Epithelial cell of esophagus (primary cell): ENCODE data around the gene MSANTD1.
"Not testable (repeated sequence)": the region's sequence is repeated elsewhere in the genome, so short reads cannot be mapped to it uniquely, and the experiment has no call there.

Experiments
- DNase-seq: peaks from one replicate; pipeline ENCODE4 v3.0.0; 2010; ENCODE audit warnings: low read depth
- H3K4me3 ChIP-seq: 2 replicates; pipeline ENCODE4 v1.5.1; 2011; ENCODE audit warnings: mild to moderate bottlenecking, low read length, control low read depth
- CTCF ChIP-seq: IDR thresholded peaks from 2 replicates; pipeline ENCODE4 v1.5.1; 2011; ENCODE audit warnings: low read depth, mild to moderate bottlenecking, low read length, control low read depth, inconsistent platforms; ENCODE audit not compliant: insufficient read depth; ENCODE audit errors: missing control alignments

Gene MSANTD1

DNA sequence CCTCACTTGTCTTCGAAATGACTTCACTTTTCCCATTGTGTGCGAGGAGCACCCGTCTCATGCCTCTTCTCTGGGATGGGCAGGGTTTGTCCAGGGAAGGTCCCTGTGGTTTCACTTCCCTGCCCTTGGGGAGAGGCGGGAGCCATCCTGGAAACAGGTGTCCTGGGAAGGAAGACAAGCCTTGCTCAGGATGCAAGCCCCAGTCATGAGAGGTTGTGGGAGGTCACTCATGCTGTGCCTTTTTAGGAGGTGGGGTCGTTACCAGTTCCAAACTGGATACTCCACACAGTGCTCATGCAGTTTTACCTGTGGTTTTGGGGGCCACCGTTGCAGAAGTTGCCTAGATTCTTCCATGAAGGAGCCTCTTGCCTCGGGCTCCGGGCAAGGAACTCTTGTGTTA is 47.7 kb downstream of the MSANTD1 start:
- H3K4me3 ChIP-seq, result no peak overlapping the region
- DNase-seq, result no peak
- no peak for TF ChIP-seq CTCF

- H3K4me3 ChIP-seq, result no peak overlapping the region
- DNase-seq, result no peak
- TF ChIP-seq CTCF, result no peak
Measured at GRCh38 chr4:3297066-3297859, 48.3 kb downstream of the MSANTD1 start.

GRCh38 chr4:3299122-3299975 is 50.4 kb downstream of the MSANTD1 start:
- no peak for TF ChIP-seq CTCF
- no peak for DNase-seq
- H3K4me3 ChIP-seq, result no peak overlapping the region

- DNase-seq, result no peak
- H3K4me3 ChIP-seq, result no peak overlapping the region
- TF ChIP-seq CTCF, result no peak
Measured at GRCh38 chr4:3299976-3300671, 51.2 kb downstream of the MSANTD1 start.

DNA sequence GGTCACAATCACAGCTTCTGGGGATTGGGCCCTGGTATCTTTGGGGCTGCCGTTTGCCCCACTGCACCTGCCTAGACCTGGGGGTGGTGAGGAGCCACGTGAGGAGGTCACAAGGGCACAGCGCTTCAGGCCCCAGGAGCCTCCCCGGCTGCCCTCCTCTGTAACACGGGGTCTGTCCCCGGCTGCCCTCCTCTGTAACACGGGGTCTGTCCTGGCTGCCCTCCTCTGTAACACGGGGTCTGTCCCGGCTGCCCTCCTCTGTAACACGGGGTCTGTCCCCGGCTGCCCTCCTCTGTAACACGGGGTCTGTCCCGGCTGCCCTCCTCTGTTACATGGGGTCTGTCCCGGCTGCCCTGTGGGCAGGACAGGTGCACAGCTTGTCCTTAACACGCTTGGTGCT is 51.9 kb downstream of the MSANTD1 start:
- DNase-seq, result not testable (repeated sequence)

GRCh38 chr4:3301450-3302172 is 52.7 kb downstream of the MSANTD1 start:
- DNase-seq, result no peak
- TF ChIP-seq CTCF, result no peak
- H3K4me3 ChIP-seq, result no peak overlapping the region

More for the DNA sequence above, 51.9 kb downstream of the MSANTD1 start:
- H3K4me3 ChIP-seq, result not testable (repeated sequence)
